Uterus (tissue), 4 donors: ENCODE measurements around the gene THEM4. TPM values are rescaled to one million over a fixed set of nuclear protein-coding genes. Genes with fewer than 3 reads are reported as not detected.

Source experiments
- DNase-seq, 2 donors: peaks; one replicate each; pipeline ENCODE4 v3.0.0-alpha.2; 2019 to 2020
- H3K27ac ChIP-seq, 2 donors: fragments of 200-600 bp; sonication (generic); 1 replicate in 1 of 2; 2 replicates in 1 of 2; pipeline ENCODE4 v1.5.1; 2016 to 2018
- H3K27me3 ChIP-seq, 2 donors: fragments of 200-600 bp; sonication (generic); one replicate each; pipeline ENCODE4 v1.5.1; 2018 to 2019; ENCODE audit warnings: control low read depth in 1 of 2
- H3K36me3 ChIP-seq, 2 donors: fragments of 200-600 bp; sonication (generic); one replicate each; pipeline ENCODE4 v1.5.1; 2019; ENCODE audit warnings: control low read depth in 1 of 2
- H3K4me1 ChIP-seq, 2 donors: fragments of 200-600 bp; sonication (generic); one replicate each; pipeline ENCODE4 v1.5.1; 2018 to 2019; ENCODE audit warnings: control low read depth in 1 of 2
- H3K4me3 ChIP-seq, 2 donors: fragments of 200-600 bp; sonication (generic); 1 replicate in 1 of 2; 2 replicates in 1 of 2; pipeline ENCODE4 v1.5.1; 2018 to 2019; ENCODE audit warnings: mild to moderate bottlenecking in 1 of 2
- H3K9me3 ChIP-seq, 2 donors: fragments of 200-600 bp; sonication (generic); one replicate each; pipeline ENCODE4 v1.5.1; 2019; ENCODE audit warnings: control low read depth in 1 of 2
- POLR2A ChIP-seq, 2 donors: fragments of 450-650 bp; IDR thresholded peaks; one replicate each; pipeline ENCODE4 v1.6.1; 2016; ENCODE audit warnings: antibody characterized with exemption in 2 of 2, mild to moderate bottlenecking in 1 of 2, moderate library complexity in 1 of 2
- intact Hi-C: fragments of 100-400 bp; cut with DNase I; formaldehyde crosslinking; loops from one replicate; pipeline ENCODE4 v1.15.1; 2023; ENCODE audit warnings: low total_unique reads
- small RNA-seq: library from RNA; depleted of rRNA; stranded (forward); fragments of <200 nt; gene quantifications from one replicate; pipeline ENCODE3, GENCODE V24; 2016
- total RNA-seq, 4 donors: library from RNA; depleted of rRNA in 3 of 4; stranded (reverse); fragments of >200 nt in 3 of 4; gene quantifications; one replicate each; pipeline versions ENCODE4 v1.1.0 to v1.2.4, GENCODE V29; 2014 to 2023
- TF ChIP-seq, protein P1 (sequence below), 4 experiments: fragments of 200-600 bp in 2 of 4; fragments of 450-650 bp in 2 of 4; sonication (generic) in 2 of 4; IDR thresholded peaks; one replicate each; pipeline ENCODE4 v1.5.1; 2016 to 2019; ENCODE audit warnings: antibody characterized with exemption in 4 of 4, mild to moderate bottlenecking in 2 of 4, moderate library complexity in 1 of 4
- donor health status: DM: yes; HTN: yes; CAD: no.

Gene THEM4
- total RNA-seq, 4 donors from 2014 or later = 11.5 to 56.4 (median 18.3) TPM

- no peaks in the 10 kb centered on the region for H3K27me3 ChIP-seq
- H3K4me1 ChIP-seq = no peaks in the 10 kb centered on the region
- TF ChIP-seq, protein P1, sequence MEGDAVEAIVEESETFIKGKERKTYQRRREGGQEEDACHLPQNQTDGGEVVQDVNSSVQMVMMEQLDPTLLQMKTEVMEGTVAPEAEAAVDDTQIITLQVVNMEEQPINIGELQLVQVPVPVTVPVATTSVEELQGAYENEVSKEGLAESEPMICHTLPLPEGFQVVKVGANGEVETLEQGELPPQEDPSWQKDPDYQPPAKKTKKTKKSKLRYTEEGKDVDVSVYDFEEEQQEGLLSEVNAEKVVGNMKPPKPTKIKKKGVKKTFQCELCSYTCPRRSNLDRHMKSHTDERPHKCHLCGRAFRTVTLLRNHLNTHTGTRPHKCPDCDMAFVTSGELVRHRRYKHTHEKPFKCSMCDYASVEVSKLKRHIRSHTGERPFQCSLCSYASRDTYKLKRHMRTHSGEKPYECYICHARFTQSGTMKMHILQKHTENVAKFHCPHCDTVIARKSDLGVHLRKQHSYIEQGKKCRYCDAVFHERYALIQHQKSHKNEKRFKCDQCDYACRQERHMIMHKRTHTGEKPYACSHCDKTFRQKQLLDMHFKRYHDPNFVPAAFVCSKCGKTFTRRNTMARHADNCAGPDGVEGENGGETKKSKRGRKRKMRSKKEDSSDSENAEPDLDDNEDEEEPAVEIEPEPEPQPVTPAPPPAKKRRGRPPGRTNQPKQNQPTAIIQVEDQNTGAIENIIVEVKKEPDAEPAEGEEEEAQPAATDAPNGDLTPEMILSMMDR (IDR thresholded peaks at IDR 0.05) = no peak
- TF ChIP-seq POLR2A (IDR thresholded peaks at IDR 0.05) = no peak
- no peaks in the 10 kb centered on the region for H3K36me3 ChIP-seq
- no peaks in the 10 kb centered on the region for H3K9me3 ChIP-seq
- intact Hi-C loops = no loop called here
- H3K27ac ChIP-seq = no peak overlapping the region
- H3K4me3 ChIP-seq = no peak overlapping the region
- DNase-seq = no peak
These were observed 80.4 kb downstream of the THEM4 start for GRCh38 chr1:151828921-151829320.

GRCh38 chr1:151827853-151828252 is 81.5 kb downstream of the THEM4 start:
- H3K9me3 ChIP-seq = no peaks in the 10 kb centered on the region
- DNase-seq = no peak
- no peaks in the 10 kb centered on the region for H3K36me3 ChIP-seq
- no peak overlapping the region for H3K27ac ChIP-seq
- TF ChIP-seq POLR2A (IDR thresholded peaks at IDR 0.05) = no peak
- TF ChIP-seq, protein P1 (IDR thresholded peaks at IDR 0.05) = no peak
- intact Hi-C loops = no loop called here
- no peak overlapping the region for H3K4me3 ChIP-seq
- no peaks in the 10 kb centered on the region for H3K27me3 ChIP-seq
- H3K4me1 ChIP-seq = no peaks in the 10 kb centered on the region

DNA sequence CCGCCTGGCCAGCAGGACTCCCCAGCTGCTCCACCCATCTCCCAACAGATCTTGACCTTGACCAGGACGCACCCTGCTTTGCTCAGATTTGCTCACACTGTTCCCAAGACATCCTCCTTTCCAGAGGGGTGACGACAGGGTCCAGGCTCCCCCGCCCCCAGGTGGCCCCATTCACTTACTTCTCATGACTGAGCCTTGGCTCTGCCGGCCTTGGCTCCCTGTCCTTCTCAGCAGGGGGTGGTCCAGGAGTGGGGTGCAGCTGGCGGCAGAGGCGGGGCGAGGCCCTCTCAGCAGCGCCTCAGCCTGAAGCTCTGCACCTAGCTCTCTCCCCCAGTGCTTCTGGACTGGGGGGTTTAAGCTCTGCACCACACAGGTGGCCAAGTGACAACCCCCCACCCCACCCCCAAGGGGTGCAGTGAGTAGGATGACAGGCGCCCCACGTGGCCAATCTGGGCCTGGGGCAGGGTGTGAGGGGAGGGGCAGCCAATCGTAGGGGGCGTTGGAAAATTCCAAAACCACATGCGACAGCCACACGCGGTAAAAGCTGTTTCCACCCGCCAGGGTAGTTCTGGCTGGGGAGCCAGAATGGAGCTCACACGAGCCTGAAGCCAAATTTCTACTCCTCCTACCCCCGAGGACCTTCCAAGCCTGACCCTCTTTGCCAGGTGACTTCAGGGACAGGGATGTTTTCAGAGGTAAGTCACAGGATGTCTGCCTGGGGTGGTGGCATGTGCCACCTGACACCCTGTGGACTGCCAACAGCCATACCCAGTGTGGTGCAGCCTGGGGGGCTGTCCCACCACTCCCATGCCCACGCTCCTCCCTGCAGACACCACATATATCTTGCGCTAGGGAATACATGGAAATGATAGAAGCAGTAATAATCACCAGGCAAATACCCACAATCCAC is 83.3 kb downstream of the THEM4 start:
- no peak for TF ChIP-seq POLR2A (IDR thresholded peaks at IDR 0.05)
- TF ChIP-seq, protein P1 (IDR thresholded peaks at IDR 0.05) = no peak
- Histone ChIP-seq H3K36me3 (no peaks in the 10 kb centered on the region), H3K27me3 (no peaks in the 10 kb centered on the region), H3K9me3 (no peaks in the 10 kb centered on the region), H3K27ac (no peak overlapping the region), H3K4me1 (no peaks in the 10 kb centered on the region), H3K4me3 (no peak overlapping the region)
- no peak for DNase-seq
- intact Hi-C loops = no loop called here

DNA sequence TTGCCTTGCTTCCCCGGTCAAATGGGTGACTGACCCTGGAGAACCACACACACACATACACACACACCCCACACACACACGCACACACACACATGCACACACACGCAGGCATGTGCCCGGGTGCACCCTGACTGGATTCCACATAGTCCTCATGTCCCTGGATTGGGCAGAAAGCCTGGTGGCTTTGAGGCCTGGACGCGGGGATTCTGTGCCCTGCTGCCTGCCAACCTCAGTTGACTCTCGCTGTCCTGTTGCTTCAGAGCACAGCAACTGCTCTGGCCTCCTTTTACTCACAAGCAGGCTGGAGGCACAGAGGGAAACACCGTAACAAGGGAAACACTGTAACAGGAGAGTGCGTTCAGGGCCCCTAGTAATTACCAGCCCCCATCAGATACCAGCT is 84.1 kb downstream of the THEM4 start:
- no peaks in the 10 kb centered on the region for H3K9me3 ChIP-seq
- H3K27me3 ChIP-seq = no peaks in the 10 kb centered on the region
- DNase-seq = no peak
- no peaks in the 10 kb centered on the region for H3K36me3 ChIP-seq
- H3K4me3 ChIP-seq = no peak overlapping the region
- H3K4me1 ChIP-seq = no peaks in the 10 kb centered on the region
- intact Hi-C loops = no loop called here
- no peak overlapping the region for H3K27ac ChIP-seq
- TF ChIP-seq, protein P1 (IDR thresholded peaks at IDR 0.05) = no peak
- no peak for TF ChIP-seq POLR2A (IDR thresholded peaks at IDR 0.05)

Small RNA genes within 50 kb of the gene (small RNA-seq; reads per million reads assigned to genes)
- gene RF00019 = not detected

Other genes starting within 250 kb of the THEM4 start
- 1 to 10 TPM in 1 of 4 donors, not detected in 3; 1.2 TPM for gene CELF3, start 192.7 kb downstream of the THEM4 start, total RNA-seq
- 1 to 10 TPM in 2 of 4 donors, not detected in 2; 1.1 to 4.3 TPM for gene RIIAD1, start 188.0 kb downstream of the THEM4 start, total RNA-seq
- gene MRPL9, start 146.0 kb downstream of the THEM4 start, total RNA-seq = 10 to 100 TPM; 54.1 to 88.9 (median 61.8) TPM
- 1 to 10 TPM in 2 of 4 donors, under 1 TPM in 2; 0.26 to 6.8 (median 1.8) TPM for gene TDRKH, start 119.0 kb downstream of the THEM4 start, total RNA-seq
- gene LINGO4, start 104.1 kb downstream of the THEM4 start, total RNA-seq = under 1 TPM in 1 of 4 donors, not detected in 3; 0.14 TPM
- gene RORC, start 77.7 kb downstream of the THEM4 start, total RNA-seq = 1 to 10 TPM in 2 of 4 donors, under 1 TPM in 2; 0.51 to 4.8 (median 2.1) TPM
- gene C2CD4D, start 69.7 kb downstream of the THEM4 start, total RNA-seq = not detected
- not detected for gene THEM5, start 55.8 kb downstream of the THEM4 start, total RNA-seq
- 100 to 1,000 TPM in 1 of 4 donors, 10 to 100 TPM in 3; 21.8 to 189 (median 34.6) TPM for gene S100A10, start 84.3 kb upstream of the THEM4 start, total RNA-seq
- gene S100A11, start 127.5 kb upstream of the THEM4 start, total RNA-seq = 100 to 1,000 TPM in 3 of 4 donors, 10 to 100 TPM in 1; 14.9 to 321 (median 146) TPM
- not detected for gene TCHHL1, start 179.6 kb upstream of the THEM4 start, total RNA-seq
- gene TCHH, start 205.9 kb upstream of the THEM4 start, total RNA-seq = not detected
- not detected for gene RPTN, start 249.7 kb upstream of the THEM4 start, total RNA-seq